GM21529 (cell line): ENCODE measurements around the gene TSPAN19.
"Not testable (repeated sequence)": the region's sequence is repeated elsewhere in the genome, so short reads cannot be mapped to it uniquely, and the experiment has no call there.

Source experiments
- ATAC-seq: cut with Tn5 transposase; IDR thresholded peaks from one replicate; pipeline ENCODE4 v1.9.1; 2021; ENCODE audit not compliant: unreplicated experiment

The TSPAN19 gene

GRCh38 chr12:85036234-85036707 is at the start of gene TSPAN19, which contains the start of gene LRRIQ1:
TSPAN19 (minus strand) TSS chr12:85036277; CDS start chr12:85029946, 6,331 bp downstream.
LRRIQ1 (plus strand) TSS chr12:85036351; CDS start chr12:85038177, 1,826 bp downstream.
- ATAC-seq: peak; percentile 98

- no peak for ATAC-seq
These were observed 49.0 kb upstream of the TSPAN19 start for GRCh38 chr12:85085066-85085465.

- peak; percentile 84 for ATAC-seq
These were observed 40.8 kb upstream of the TSPAN19 start for GRCh38 chr12:85076688-85077430.

GRCh38 chr12:85072826-85073225 is 36.7 kb upstream of the TSPAN19 start:
- ATAC-seq: no peak

GRCh38 chr12:85065837-85066482 is 29.9 kb upstream of the TSPAN19 start:
- ATAC-seq: no peak

GRCh38 chr12:85060916-85061315 is 24.8 kb upstream of the TSPAN19 start:
- ATAC-seq: no peak

- ATAC-seq: no peak
These were observed 23.5 kb upstream of the TSPAN19 start for GRCh38 chr12:85059594-85059993.

- ATAC-seq: no peak
These were observed 22.3 kb upstream of the TSPAN19 start for GRCh38 chr12:85058339-85058738.

GRCh38 chr12:85057370-85057963 is 21.4 kb upstream of the TSPAN19 start:
- ATAC-seq: peak; percentile 89

- no peak for ATAC-seq
These were observed 7.8 kb upstream of the TSPAN19 start for GRCh38 chr12:85043829-85044228.

GRCh38 chr12:85041395-85041794 is 5.3 kb upstream of the TSPAN19 start:
- ATAC-seq: no peak

GRCh38 chr12:85036733-85037132 is 656 bp upstream of the TSPAN19 start:
- no peak for ATAC-seq

GRCh38 chr12:85029456-85029855 is 6.6 kb downstream of the TSPAN19 start:
- ATAC-seq: peak; percentile 55

- no peak for ATAC-seq
These were observed 18.0 kb downstream of the TSPAN19 start for GRCh38 chr12:85018098-85018497.

GRCh38 chr12:85017618-85018017 is 18.5 kb downstream of the TSPAN19 start:
- ATAC-seq: no peak

GRCh38 chr12:85017133-85017532 is 18.9 kb downstream of the TSPAN19 start:
- ATAC-seq: no peak

- no peak for ATAC-seq
These were observed 19.7 kb downstream of the TSPAN19 start for GRCh38 chr12:85016413-85016812.

GRCh38 chr12:85007836-85008235 is 28.2 kb downstream of the TSPAN19 start:
- no peak for ATAC-seq

GRCh38 chr12:85006206-85006605 is 29.9 kb downstream of the TSPAN19 start:
- no peak for ATAC-seq

- no peak for ATAC-seq
These were observed 30.5 kb downstream of the TSPAN19 start for GRCh38 chr12:85005615-85006014.

GRCh38 chr12:85005047-85005446 is 31.0 kb downstream of the TSPAN19 start:
- not testable (repeated sequence) for ATAC-seq

GRCh38 chr12:85004204-85004603 is 31.9 kb downstream of the TSPAN19 start:
- no peak for ATAC-seq
